Panc1 (cell line): Measurements from ENCODE around the gene CACNA1C.

Experiments used
- CTCF ChIP-seq: fragments of 450-650 bp; IDR thresholded peaks from 2 replicates; pipeline ENCODE4 v1.5.1; 2017; ENCODE audit warnings: mild to moderate bottlenecking
- POLR2AphosphoS5 ChIP-seq: IDR thresholded peaks from 2 replicates; pipeline ENCODE4 v1.6.1; 2012; ENCODE audit warnings: mild to moderate bottlenecking, low read depth, low read length, moderate library complexity
- REST ChIP-seq, 2 experiments: IDR thresholded peaks; 2 replicates each; pipeline ENCODE4 v1.6.1; 2011 to 2012; ENCODE audit warnings: low read depth in 2 of 2, control low read depth in 1 of 2, low read length in 1 of 2, mild to moderate bottlenecking in 1 of 2, moderate library complexity in 1 of 2; ENCODE audit not compliant: insufficient read depth in 1 of 2
- TCF7L2 ChIP-seq: IDR thresholded peaks from 2 replicates; pipeline ENCODE4 v1.6.1; 2011; ENCODE audit warnings: mild to moderate bottlenecking, low read depth, low read length, inconsistent platforms

GRCh38 chr12:2668816-2669215, 616.0 kb downstream of the CACNA1C start:
- TF ChIP-seq CTCF (no peak), REST (IDR thresholded peaks at IDR 0.05; ENCODE audit: insufficient read depth in 1 of 2, low read depth in 2 of 2, low read length in 1 of 2) (no peak), POLR2AphosphoS5 (no peak), TCF7L2 (no peak)
